ENCODE measurements around the gene LOX. TPM values are rescaled to one million over a fixed set of nuclear protein-coding genes. Genes with fewer than 3 reads are reported as not detected.

Gene LOX
- total and polyA plus RNA-seq, 9 of the 15 experiments (the other 6 are each of a cell fraction or from before 2014, with no cell fraction given): 0.06 to 0.09 TPM; not detected in 7

GRCh38 chr5:122120957-122121356, 42.9 kb upstream of the LOX start (continued):
- TF ChIP-seq CEBPZ (IDR thresholded peaks at IDR 0.05; ENCODE audit: borderline replicate concordance, low read depth, low read length) (no peak), CBFA2T3 (IDR thresholded peaks at IDR 0.05) (0 out of 2 replicates have a peak, but pooled peaks have one; percentile 19), NFE2 (IDR thresholded peaks at IDR 0.05; ENCODE audit: low read depth) (no peak), CREB3 (tag; conservative IDR thresholded peaks at IDR 0.05; ENCODE audit: low read depth) (no peak), FOXM1 (IDR thresholded peaks at IDR 0.05; ENCODE audit: low read depth) (no peak), FOXM1 (CRISPR knock-in tag; IDR thresholded peaks at IDR 0.05; ENCODE audit: low read depth) (no peak), PYGO2 (tag; IDR thresholded peaks at IDR 0.05) (no peak), ZC3H11A (IDR thresholded peaks at IDR 0.05; ENCODE audit: low read depth, low read length) (no peak), IRF2 (CRISPR knock-in tag; IDR thresholded peaks at IDR 0.05) (no peak), HDAC2 (IDR thresholded peaks at IDR 0.05) (no peak), ARID1B (IDR thresholded peaks at IDR 0.05) (peak; percentile 15; the same call in 1 of the 2 replicates), MYC (IDR thresholded peaks at IDR 0.05; ENCODE audit: low read depth, low read length) (no peak), MYC (CRISPR knock-in tag; IDR thresholded peaks at IDR 0.05; ENCODE audit: borderline replicate concordance, low read depth) (no peak), HNRNPUL1 (IDR thresholded peaks at IDR 0.05; ENCODE audit: low read length) (no peak), ZNF23 (CRISPR knock-in tag; IDR thresholded peaks at IDR 0.05) (no peak), DMBX1 (CRISPR knock-in tag; IDR thresholded peaks at IDR 0.05; ENCODE audit: borderline replicate concordance) (no peak), SNRNP70 (optimal IDR thresholded peaks at IDR 0.05; ENCODE audit: low read depth, low read length) (no peak), HLTF (IDR thresholded peaks at IDR 0.05) (no peak), KDM4B (IDR thresholded peaks at IDR 0.05; ENCODE audit: borderline replicate concordance in 2 of 2, low read depth in 1 of 2) (no peak), MEIS2 (IDR thresholded peaks at IDR 0.05; ENCODE audit: partially characterized antibody) (peak; percentile 12), ZBTB9 (CRISPR knock-in tag; IDR thresholded peaks at IDR 0.05) (no peak), FOSL1 (tag; conservative IDR thresholded peaks at IDR 0.05) (peak; percentile 78)

All from K562 (cell line).